Stomach (tissue), 4 donors: ENCODE measurements around the gene PHF20.

Experiments used
- CTCF ChIP-seq, 7 experiments: fragments of 450-650 bp in 4 of 7; fragments of 200-600 bp in 3 of 7; sonication (generic) in 3 of 7; IDR thresholded peaks; one replicate each; pipeline ENCODE4 v1.5.1; 2016 to 2019; ENCODE audit warnings: antibody characterized with exemption in 7 of 7, control low read depth in 2 of 7, mild to moderate bottlenecking in 1 of 7
- EP300 ChIP-seq: sonication (generic); formaldehyde crosslinking; IDR thresholded peaks from one replicate; pipeline ENCODE4 v1.6.1; 2017; ENCODE audit warnings: antibody characterized with exemption
- POLR2A ChIP-seq, 4 donors: fragments of 450-650 bp; IDR thresholded peaks; one replicate each; pipeline ENCODE4 v1.6.1; 2016; ENCODE audit warnings: antibody characterized with exemption in 4 of 4, control low read depth in 2 of 4, mild to moderate bottlenecking in 1 of 4, moderate library complexity in 1 of 4
- POLR2AphosphoS5 ChIP-seq, 3 donors: sonication (generic); formaldehyde crosslinking; IDR thresholded peaks; one replicate each; pipeline ENCODE4 v1.6.1; 2016; ENCODE audit warnings: antibody characterized with exemption in 3 of 3

DNA sequence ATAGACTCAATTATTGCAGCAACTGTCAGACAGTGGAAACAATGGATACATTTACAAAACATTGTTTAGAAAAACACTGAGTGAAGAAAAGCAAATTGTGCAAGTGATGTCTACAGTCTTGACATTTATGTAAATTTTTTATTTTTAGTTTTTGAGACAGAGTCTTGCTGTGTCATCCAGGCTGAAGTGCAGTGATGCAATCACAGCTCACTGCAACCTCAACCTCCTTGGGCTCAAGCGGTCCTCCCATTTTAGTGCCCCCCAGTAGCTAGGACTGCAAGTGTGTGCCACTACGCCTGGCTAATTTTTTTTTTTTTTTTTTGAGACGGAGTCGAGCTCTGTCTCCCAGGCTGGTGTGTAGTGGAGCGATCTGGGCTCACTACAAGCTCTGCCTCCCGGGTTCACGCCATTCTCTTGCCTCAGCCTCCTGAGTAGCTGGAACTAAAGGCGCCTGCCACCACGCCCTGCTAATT is 206.3 kb downstream of the PHF20 start:
- TF ChIP-seq CTCF (IDR thresholded peaks at IDR 0.05) (no peak), POLR2A (IDR thresholded peaks at IDR 0.05) (no peak), EP300 (no peak), POLR2AphosphoS5 (IDR thresholded peaks at IDR 0.05) (no peak)
